Left lobe of liver (tissue), 2 donors: ENCODE measurements around the gene POTEJ. TPM values are rescaled to one million over a fixed set of nuclear protein-coding genes. Genes with fewer than 3 reads are reported as not detected.
"Not testable (repeated sequence)": the region's sequence is repeated elsewhere in the genome, so short reads cannot be mapped to it uniquely, and the experiment has no call there.

ENCODE experiments used
- ATAC-seq: fragments of 200-7000 bp; cut with Tn5 transposase; one replicate; pipeline ENCODE4 v1.9.1; 2020; ENCODE audit warnings: mild to moderate bottlenecking, moderate library complexity
- DNase-seq: peaks from one replicate; pipeline ENCODE4 v3.0.0-alpha.2; 2020; ENCODE audit warnings: low spot score
- total RNA-seq: library from RNA; stranded (reverse); gene quantifications from one replicate; pipeline ENCODE4 v1.2.1, GENCODE V29; 2021
- donor health status: DM: no; HTN: no; CAD: no; lungs with moderate emphysema.
- donor health status: DM: no; HTN: yes; CAD: no.

POTEJ gene
- total RNA-seq: not detected

- not testable (repeated sequence) for DNase-seq, ATAC-seq
These were observed at the start of gene POTEJ for GRCh38 chr2:130611140-130611539. Gene POTEJ (plus strand): TSS chr2:130611440. CDS start chr2:130611533, 93 bp downstream.

DNA sequence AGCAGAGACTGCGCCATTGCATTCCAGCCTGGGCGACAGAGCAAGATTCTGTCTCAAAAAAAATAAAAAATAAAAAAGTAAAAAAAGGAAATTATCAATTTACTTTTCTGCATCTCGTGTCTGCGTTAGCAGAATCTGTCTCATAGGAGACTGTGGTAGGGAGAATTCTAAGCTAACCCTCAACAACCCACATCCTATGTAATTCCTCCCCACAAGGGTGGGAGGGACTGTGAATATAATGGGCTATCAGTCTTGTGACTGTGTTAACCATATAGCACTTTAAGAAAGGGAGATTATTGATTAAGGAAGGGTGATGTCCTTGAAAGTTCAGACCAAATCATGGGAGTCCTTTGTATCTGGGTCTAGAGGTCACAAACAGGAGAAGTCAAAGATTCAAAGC lies 45.1 kb upstream of the POTEJ start:
- not testable (repeated sequence) for DNase-seq, ATAC-seq

DNA sequence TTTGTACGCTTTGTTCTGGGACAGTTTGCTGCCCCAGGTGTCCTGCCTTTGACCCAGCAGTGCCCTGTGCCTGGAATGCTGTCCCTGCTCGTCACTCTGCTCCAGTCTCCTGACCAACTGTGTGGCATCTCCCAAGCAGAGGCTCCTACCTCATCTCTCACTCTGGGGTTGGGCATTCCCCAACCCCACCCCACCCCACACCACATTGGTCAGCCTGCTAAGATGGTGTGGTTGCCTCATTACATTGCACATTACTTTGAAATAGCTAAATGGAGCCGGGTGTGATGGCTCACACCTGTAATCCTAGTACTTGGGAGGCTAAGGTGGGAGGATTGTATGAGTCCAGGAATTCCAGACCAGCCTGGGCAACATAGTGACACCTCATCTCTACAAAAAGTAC lies 39.3 kb upstream of the POTEJ start:
- DNase-seq, ATAC-seq: not testable (repeated sequence)

DNA sequence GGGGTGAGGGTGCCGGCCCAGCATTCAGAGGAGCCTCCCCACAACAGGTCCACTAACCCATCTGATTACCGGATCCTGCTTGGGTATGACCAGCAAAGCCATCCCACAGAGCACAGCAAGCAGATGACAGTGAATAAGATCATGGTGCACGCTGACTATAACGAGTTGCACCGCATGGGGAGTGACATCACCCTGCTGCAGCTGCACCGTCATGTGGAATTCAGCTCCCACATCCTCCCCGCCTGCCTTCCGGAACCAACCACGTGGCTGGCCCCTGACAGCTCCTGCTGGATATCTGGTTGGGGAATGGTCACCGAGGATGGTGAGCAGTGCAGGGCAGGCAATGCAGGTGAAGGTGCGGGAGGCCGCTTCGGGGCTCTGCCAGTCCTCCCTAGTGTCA lies 37.0 kb upstream of the POTEJ start:
- DNase-seq, ATAC-seq: not testable (repeated sequence)

- DNase-seq: not testable (repeated sequence)
- ATAC-seq: peak; percentile 27
These were observed 34.9 kb upstream of the POTEJ start for GRCh38 chr2:130576209-130576784.

GRCh38 chr2:130577559-130577958 lies 33.7 kb upstream of the POTEJ start:
- DNase-seq, ATAC-seq: not testable (repeated sequence)

DNA sequence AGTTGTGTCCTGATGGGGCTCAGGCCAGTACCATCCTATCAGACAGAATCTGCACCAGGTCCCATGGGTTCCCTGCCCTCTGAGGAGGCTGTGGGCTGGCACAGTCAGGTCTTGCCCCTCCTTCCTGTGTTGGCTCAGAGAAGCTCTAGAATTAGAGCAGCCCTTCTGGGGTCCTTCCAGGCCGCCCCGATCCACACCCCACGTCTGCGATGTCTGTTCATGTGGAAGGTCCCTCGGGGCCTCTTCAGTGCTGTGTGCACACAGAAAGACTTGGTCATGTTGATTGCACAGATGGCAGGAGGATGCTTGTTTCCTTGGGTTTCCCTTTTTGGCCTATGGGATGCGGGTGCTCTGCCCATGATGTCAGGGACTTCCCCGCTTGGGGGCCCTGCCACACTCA lies 32.1 kb upstream of the POTEJ start:
- ATAC-seq, DNase-seq: not testable (repeated sequence)

DNA sequence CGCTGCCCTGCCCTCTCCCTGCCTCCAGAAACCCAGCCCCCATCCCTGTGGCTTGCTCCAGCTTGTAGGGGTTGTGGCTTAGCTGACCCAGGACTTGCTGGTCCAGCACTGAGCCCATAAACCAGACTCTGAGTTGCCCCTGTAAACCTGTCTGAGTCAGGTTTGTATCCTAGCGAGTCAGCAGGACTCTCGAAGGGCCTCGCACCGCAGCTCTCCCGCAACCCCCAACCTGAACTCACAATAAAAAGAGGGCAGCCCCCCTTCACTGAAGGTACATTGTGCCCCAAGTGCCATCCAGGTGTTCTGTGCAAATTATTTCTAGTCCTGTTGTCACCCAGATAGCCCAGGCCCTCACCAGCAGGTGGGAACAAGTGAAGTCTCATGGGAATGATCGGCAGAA lies 29.7 kb upstream of the POTEJ start:
- DNase-seq, ATAC-seq: not testable (repeated sequence)

DNA sequence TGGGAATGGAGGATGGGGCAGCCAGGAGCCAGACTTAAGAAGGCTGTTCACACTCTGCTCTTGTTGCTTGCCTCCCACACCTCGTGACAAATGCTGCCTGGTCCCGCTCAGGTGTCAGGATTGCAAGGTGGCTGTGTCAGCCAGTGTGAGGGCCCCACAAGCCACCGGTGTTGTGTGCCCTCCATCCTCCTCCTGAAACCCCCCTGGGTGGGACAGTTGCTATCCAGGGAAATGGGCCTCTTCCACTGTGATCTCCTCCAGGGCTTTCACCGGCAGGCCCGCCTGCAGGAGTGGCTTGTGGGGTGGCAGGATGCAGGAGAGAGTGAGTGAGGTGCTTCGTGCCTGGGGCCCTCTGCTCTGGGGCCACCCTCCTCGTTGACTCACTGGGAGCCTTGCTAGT lies 28.3 kb upstream of the POTEJ start:
- DNase-seq, ATAC-seq: not testable (repeated sequence)

DNA sequence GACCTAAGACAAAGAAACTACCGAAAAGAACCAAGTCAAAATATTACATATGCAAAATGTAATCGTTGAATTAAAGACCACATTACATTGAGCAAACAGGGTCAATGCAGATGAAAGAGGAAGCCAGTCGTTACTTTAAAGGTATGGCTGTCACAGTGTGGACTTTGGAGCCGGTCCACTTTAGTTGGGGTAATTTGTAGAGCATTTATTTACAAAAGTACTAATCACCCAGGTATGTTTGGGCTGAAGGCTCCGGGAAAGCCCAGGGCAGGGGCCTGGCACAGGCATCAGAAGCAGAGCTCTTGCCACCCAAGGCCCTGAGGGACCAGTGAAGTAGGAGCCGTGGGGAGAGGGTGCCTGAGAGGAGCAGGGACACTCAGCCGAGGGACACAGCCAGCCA lies 27.7 kb upstream of the POTEJ start:
- DNase-seq, ATAC-seq: not testable (repeated sequence)

DNA sequence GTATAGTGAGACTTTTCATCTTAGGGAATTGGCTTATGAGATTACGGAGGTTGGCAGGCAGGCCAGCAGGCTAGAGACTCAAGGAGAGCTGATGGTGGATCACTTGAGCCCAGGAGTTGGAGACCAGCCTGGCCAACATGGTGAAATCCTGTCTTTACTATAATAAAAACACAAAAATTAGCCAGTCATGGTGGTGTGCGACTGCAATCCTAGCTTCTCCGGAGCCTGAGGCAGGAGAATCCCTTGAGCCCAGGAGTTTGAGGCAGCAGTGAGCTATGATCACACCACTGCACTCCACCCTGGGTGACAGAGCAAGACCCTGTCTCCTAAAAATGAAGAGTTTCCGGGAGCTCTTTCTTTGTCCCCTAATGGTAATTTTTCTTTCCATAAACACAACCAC lies 26.5 kb upstream of the POTEJ start:
- not testable (repeated sequence) for DNase-seq, ATAC-seq

DNA sequence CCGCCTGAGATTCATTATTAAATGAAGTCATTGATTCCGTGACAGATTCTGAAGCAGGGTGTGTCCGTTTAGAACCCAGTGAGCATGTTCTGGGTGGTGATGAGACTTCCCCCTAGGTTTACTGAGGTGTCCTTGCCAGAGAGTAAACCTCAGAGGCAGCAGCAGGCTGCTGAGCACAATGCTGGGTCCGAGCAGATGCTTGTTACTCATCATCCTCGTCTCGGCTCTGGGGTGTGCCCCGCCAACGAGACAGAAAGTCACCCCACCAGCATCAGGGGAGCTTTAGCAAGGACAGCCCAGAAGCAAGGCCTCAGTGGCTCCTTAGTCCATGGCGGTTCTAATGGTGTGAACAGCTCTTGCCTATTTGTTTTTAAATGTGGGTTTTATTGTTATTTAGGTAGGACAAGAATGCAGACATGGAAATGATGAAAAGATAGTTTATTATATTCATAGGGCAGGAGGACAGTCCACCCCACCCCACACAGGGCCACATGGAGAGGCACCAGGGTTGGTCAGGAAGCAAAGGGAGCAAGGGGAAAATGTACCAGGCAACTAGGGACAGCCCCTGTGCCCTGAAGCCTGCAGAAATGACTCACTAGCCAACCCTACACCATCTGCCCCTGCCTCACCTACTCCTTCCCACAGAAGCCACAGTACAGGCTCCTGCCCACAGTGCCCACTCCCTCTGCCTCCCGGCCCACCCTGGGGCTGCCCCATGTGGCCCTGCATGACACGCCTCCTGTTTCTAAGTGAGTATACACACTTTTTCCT lies 22.4 kb upstream of the POTEJ start:
- ATAC-seq: not testable (repeated sequence)
- DNase-seq: peak; percentile 15

GRCh38 chr2:130590170-130590841 lies 20.9 kb upstream of the POTEJ start:
- DNase-seq, ATAC-seq: not testable (repeated sequence)

GRCh38 chr2:130590842-130591359 lies 20.3 kb upstream of the POTEJ start:
- not testable (repeated sequence) for ATAC-seq, DNase-seq

DNA sequence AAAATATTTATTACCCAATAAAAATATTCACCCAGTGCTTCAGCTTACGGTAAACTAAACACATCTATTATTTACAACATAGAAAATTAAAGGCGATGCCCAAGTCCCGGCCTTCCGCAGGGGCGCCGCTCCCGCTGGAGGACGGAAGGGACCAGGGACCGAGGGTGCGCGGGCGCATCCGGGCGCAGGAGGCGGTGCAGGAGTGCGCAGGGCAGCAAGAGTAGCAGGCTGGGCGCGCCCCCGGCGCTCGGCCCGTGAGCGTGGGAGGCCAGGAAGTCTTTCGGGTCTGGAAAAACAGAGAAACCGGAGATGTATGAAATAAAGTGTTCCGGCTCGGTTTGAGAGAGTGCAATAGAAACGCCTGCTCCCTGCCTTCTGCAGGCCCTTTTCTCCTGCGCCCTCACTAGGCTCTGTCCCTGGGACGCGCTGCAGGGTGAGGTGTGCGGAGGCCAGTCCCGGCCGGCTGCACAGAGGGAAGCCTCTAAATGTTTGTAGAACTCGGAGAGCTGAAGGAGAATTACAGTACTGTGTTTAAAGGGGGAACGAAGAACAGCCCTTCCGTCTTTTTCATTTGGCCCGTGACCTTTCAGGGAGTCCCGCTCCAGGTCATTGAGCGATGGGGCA lies 18.3 kb upstream of the POTEJ start:
- not testable (repeated sequence) for DNase-seq, ATAC-seq

DNA sequence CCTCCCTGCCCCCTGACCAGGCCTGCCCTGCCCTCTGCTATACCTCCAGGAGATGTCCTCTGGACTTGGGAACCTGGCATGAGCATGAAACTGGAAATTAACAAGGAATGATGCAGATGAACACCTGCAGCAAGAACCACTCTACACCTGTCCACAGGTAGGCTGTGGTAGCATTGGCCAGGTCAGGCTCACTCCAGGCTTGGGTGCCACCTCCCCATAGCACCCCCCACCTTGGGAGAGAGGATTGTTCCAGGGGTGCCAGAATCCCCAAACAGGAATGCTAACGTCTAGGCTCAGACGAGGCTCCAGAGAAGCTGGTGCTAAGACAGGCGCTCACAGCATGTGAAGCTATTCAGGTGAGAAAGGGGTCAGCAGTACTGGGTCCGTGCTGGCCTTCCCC lies 17.2 kb upstream of the POTEJ start:
- not testable (repeated sequence) for ATAC-seq
- DNase-seq: peak; percentile 18

GRCh38 chr2:130596757-130597156 lies 14.5 kb upstream of the POTEJ start:
- DNase-seq, ATAC-seq: not testable (repeated sequence)

- not testable (repeated sequence) for ATAC-seq, DNase-seq
These were observed 13.2 kb upstream of the POTEJ start for GRCh38 chr2:130597994-130598393.

- not testable (repeated sequence) for DNase-seq, ATAC-seq
These were observed 12.8 kb upstream of the POTEJ start for GRCh38 chr2:130598463-130598862.

DNA sequence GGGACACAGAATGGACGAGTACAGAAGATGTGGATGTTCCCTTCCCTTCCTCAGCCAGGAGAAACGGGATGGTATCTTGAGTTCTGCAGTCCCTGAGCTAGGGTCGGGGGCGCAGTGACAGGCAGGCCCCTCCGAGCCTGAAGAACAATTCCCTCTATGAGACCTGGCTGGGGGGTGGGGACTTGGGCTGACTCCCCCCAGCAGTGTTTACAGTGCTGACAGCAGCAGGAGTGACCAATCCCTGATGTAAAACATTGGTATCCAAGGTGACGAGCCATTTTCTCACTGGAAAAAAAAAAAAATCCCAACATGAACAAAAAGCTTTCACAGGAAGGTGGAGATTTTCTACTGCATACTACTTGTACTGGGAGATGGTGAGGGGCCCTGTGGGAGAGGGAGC lies 11.8 kb upstream of the POTEJ start, which contains the start of gene CFC1:
CFC1 (minus strand) TSS at position 183 of the 400 bp plus-strand sequence. CDS start 288 bp downstream, outside the sequence.
- DNase-seq, ATAC-seq: not testable (repeated sequence)
